ES-I3 (cell line): ENCODE data around the gene TNFSF8.

Experiments
- H3K36me3 ChIP-seq: 2 replicates; pipeline ENCODE4 v1.6.1; 2013; ENCODE audit warnings: mild to moderate bottlenecking, low read length, control low read depth, moderate library complexity; ENCODE audit not compliant: insufficient read depth
- H3K4me1 ChIP-seq: 2 replicates; pipeline ENCODE4 v1.6.1; 2013; ENCODE audit warnings: mild to moderate bottlenecking, control low read depth, low read length; ENCODE audit not compliant: insufficient read depth
- H3K9ac ChIP-seq: 2 replicates; pipeline ENCODE4 v1.6.1; 2013; ENCODE audit warnings: low read depth, mild to moderate bottlenecking, low read length, moderate library complexity
- H3K9me3 ChIP-seq: 2 replicates; pipeline ENCODE4 v1.6.1; 2013; ENCODE audit warnings: mild to moderate bottlenecking, low read length, moderate library complexity; ENCODE audit not compliant: control insufficient read depth, insufficient read depth

Gene TNFSF8

GRCh38 chr9:114906922-114907571 lies 23.3 kb downstream of the TNFSF8 start:
- H3K36me3 ChIP-seq, result no peaks in the 10 kb centered on the region
- no peak overlapping the region for H3K9ac ChIP-seq
- peaks cover 24% of the 10 kb centered on the region for H3K4me1 ChIP-seq
- H3K9me3 ChIP-seq, result no peaks in the 10 kb centered on the region

DNA sequence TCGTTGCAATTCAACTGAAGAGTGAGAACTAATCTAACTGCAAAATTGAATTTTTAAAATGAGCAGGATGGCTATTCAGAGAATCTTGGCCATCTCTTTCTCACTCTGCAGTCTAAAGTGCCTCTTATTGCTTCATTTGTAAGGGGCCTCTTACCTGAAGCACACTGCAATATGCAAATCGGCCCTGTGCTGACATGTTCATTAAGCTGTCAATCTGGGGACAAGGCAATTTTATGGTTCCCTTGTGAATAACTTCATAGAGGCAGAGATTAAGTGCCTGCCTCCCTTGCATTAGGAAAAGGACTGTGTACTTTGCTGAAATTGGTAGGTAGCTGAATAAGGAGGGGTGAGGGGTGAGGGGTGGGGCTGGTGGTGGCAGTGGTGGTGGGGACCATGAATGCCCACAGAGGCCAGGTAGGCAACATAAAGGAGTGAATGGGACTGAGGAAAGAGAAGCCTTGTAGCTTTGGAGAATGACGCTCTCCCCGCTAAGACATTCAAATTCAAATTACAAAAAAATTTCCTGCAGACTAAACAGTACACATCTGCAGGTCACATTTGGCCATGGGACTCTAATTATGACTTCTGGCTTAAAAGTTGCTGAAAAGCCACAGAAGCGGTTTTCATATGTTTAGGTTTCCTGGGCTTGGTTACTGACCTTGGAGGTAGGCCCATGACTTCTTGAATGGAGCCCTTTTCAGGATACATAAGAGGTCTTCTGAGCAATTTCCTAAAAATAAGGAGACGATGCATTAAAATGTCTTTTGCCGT lies 25.0 kb downstream of the TNFSF8 start:
- no peaks in the 10 kb centered on the region for H3K36me3 ChIP-seq
- H3K9me3 ChIP-seq, result no peaks in the 10 kb centered on the region
- peaks cover 24% of the 10 kb centered on the region for H3K4me1 ChIP-seq
- no peak overlapping the region for H3K9ac ChIP-seq

DNA sequence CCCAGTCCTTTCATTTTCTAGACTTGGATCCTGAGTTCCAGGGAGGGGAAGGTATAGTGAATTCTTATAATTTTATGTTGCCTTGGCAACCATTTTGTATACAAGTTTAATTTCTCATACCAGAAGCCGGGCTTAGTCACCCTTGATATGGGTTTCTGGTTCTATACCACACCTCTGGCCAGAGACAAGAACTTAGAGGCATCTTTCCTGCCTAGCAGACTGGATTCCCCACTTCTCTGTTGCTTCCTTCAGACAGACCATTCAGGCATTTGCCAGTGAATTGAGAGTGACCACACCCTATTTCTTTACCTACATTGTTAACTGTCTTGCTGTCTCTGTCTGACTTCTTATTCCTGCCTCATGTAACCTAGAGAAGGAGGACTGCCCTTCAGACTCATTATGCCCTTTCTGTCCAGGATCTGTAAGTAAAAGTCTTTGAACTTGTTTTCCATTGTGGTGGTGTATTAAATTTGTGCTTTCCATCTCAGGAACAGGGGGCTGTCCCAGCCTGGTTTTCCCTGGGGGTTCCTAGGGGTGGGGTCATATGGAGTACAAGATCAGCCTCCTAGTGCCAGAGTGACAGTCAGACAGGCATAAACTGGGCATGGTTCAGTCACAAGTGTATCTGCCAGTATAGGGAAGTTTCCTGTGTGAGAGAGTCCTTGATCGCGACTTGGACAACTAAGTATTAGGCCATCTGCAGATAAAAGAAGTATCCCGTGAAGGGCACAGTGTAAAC lies 27.4 kb downstream of the TNFSF8 start:
- Histone ChIP-seq H3K9ac (no peak overlapping the region), H3K9me3 (no peaks in the 10 kb centered on the region), H3K4me1 (peaks cover 17% of the 10 kb centered on the region), H3K36me3 (no peaks in the 10 kb centered on the region)

GRCh38 chr9:114900942-114901802 lies 29.2 kb downstream of the TNFSF8 start:
- no peak overlapping the region for H3K9ac ChIP-seq
- H3K36me3 ChIP-seq, result no peaks in the 10 kb centered on the region
- H3K9me3 ChIP-seq, result no peaks in the 10 kb centered on the region
- H3K4me1 ChIP-seq, result peaks cover 10% of the 10 kb centered on the region

DNA sequence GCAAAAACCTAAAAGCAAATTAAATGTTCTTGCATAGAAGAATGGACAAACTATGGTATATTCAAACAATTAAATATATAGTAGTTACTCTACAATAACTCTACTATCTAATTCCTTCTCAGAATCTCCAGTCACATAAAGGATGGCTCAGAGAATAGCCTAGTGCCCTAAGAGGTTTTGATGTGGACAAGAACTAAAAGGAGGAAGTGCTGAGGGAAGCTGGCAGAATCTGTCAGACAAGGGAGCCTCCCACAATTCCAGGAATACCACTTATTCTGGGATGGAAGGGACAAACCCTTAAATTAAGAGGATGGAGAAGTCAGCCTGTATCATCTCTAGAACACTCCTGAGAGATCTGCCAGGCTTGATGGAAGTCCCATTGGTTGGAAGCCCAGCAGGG lies 30.4 kb downstream of the TNFSF8 start:
- H3K9me3 ChIP-seq, result no peaks in the 10 kb centered on the region
- H3K4me1 ChIP-seq, result peaks cover 22% of the 10 kb centered on the region
- H3K9ac ChIP-seq, result no peak overlapping the region
- no peaks in the 10 kb centered on the region for H3K36me3 ChIP-seq

DNA sequence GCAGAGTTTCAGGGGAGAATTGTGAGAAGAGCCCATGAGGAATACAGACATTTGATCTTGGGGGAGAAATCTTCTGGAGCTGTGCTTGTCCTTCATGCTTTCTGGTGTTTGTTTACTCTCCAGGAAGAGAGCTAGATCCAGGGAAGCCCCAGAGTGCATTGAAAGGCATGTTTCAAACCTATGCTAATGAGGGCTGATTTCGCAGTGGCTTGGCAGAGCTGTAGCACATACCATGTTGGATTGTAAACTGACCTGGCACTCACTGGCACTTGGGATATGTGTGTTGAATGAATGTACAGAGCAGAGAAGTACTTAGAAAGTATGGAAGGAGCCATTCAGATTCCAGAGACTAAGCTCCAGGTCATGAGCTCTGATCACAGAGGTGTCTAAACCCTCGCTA lies 30.9 kb downstream of the TNFSF8 start:
- peaks cover 27% of the 10 kb centered on the region for H3K4me1 ChIP-seq
- H3K9ac ChIP-seq, result no peak overlapping the region
- no peaks in the 10 kb centered on the region for H3K36me3 ChIP-seq
- no peaks in the 10 kb centered on the region for H3K9me3 ChIP-seq

- no peaks in the 10 kb centered on the region for H3K36me3 ChIP-seq
- no peak overlapping the region for H3K9ac ChIP-seq
- peaks cover 33% of the 10 kb centered on the region for H3K4me1 ChIP-seq
- no peaks in the 10 kb centered on the region for H3K9me3 ChIP-seq
Measured at GRCh38 chr9:114898741-114899140, 31.6 kb downstream of the TNFSF8 start.

DNA sequence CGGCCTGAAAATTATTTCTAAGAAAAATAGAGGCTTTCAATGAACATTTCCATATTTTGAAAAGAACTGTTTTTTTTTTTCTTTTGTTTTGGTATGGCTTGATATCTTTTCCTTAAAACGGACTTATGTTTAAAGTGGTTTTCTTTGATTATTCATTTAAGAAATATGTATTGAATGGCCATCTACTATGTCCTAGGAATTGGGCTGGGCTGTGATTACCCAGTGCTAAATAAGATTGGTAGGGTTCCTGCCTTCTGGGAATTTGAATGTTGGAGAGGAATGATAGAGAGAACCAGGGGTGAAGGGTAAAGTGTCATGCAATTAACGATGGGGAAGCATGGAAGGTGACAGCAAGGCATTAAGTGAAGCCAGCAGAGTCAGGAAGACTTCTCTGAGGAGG lies 33.2 kb downstream of the TNFSF8 start:
- Histone ChIP-seq H3K4me1 (peaks cover 33% of the 10 kb centered on the region), H3K9ac (no peak overlapping the region), H3K9me3 (no peaks in the 10 kb centered on the region), H3K36me3 (no peaks in the 10 kb centered on the region)

DNA sequence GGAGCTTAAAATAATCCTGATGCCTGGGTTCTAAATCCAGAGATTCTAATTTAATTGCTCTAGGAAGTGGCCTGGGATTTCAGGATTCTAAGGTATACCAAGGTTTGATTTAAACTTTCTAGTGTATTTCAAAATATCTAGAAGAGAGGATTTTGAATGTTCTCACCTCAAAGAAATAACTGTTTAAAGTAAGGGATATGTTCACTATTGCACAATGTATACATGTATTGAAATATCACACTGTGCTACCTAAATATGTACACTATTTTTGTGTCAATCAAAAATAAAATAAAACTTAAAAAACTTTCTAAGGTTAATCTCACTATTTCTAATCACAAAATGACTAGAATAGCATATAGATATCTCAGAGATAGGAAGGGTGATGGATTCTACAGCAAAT lies 34.0 kb downstream of the TNFSF8 start:
- H3K4me1 ChIP-seq, result peaks cover 33% of the 10 kb centered on the region
- H3K9ac ChIP-seq, result no peak overlapping the region
- no peaks in the 10 kb centered on the region for H3K36me3 ChIP-seq

DNA sequence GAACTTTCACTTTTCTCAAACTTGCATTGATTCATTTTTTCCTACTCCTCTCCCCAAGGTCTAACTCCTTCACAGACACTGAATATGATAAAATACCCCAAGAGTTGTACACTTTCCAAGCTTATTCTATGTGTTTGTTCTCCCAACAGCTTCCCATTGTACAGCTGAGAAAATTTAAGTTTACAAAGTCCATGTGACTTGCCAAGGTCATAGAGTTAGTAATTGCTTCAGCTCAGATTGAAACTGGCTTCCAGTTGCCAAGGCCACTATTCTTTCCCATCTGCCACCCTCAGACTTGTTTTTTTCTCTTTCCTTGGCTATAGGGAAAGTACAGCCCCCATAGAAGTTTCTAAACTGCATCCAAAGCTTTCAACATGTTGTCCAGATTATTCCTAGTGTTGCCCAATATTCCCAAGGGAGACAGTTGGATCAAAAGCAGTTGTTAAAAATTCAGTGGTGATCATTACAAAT lies 34.8 kb downstream of the TNFSF8 start:
- H3K36me3 ChIP-seq, result no peaks in the 10 kb centered on the region
- H3K4me1 ChIP-seq, result peaks cover 33% of the 10 kb centered on the region
- no peak overlapping the region for H3K9ac ChIP-seq
- no peaks in the 10 kb centered on the region for H3K9me3 ChIP-seq

More for the DNA sequence above, 34.0 kb downstream of the TNFSF8 start:
- H3K9me3 ChIP-seq, result no peaks in the 10 kb centered on the region

GRCh38 chr9:114894609-114895433 lies 35.6 kb downstream of the TNFSF8 start:
- no peaks in the 10 kb centered on the region for H3K36me3 ChIP-seq
- H3K9me3 ChIP-seq, result no peaks in the 10 kb centered on the region
- H3K4me1 ChIP-seq, result peaks cover 33% of the 10 kb centered on the region
- H3K9ac ChIP-seq, result peak overlapping the region; percentile 5; the same call in 1 of the 2 replicates

DNA sequence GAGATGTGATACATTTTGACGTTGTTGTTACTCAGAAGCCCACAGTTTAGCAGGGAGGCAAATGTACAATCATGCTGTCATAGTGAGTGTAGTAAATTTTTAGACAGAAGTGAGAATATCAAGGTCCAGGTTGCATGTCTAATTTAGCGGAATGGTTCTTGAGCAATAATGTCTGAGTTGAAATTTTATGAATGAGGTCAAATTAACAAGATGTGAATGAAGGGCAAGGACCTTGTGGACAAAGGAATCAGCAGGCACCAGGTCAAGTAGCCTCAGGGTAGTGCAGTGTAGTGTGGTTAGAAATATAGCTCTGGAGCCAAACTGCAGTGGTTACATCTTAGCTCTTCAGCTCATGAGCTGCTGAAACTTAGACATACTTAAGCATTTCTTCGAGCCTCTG lies 36.2 kb downstream of the TNFSF8 start:
- Histone ChIP-seq H3K36me3 (no peaks in the 10 kb centered on the region), H3K9ac (no peak overlapping the region), H3K4me1 (peaks cover 28% of the 10 kb centered on the region), H3K9me3 (no peaks in the 10 kb centered on the region)

DNA sequence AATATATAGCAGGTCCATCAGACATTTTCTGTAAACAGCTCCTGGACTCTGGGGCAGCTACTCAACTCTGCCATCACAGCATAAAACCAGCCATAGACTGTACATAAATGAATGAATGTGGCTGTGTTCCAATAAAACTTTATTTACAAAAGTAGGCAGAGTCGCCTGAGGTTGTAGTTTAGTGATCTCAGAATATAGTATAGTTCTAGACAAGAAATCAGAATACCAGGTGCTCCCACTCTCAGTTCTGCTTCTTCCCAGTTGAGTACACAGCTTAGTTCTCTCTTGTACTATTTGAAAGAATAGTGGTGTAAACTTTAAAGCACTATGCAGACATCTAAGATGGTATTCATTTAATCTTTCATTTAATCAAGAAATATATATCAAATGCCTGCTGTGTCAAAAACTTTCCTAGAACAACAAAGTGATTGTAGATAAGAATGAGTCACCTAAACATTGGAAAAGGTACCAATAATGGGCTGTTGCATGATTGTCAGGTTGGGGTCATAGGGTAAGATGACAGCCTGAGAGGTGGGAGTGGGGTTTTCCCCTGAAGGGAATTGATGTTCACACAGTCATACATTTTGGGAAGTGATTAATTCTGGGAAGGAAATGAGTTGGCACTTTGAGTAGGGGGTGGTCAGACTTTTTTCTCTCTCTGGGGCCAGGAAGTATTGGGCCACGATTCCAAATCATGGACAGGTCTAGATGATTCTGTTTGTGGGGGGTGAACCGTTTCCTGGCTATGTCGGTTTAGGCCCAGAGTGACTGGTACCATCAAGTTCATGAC lies 37.0 kb downstream of the TNFSF8 start:
- H3K9me3 ChIP-seq, result no peaks in the 10 kb centered on the region
- no peaks in the 10 kb centered on the region for H3K36me3 ChIP-seq
- H3K9ac ChIP-seq, result no peak overlapping the region
- H3K4me1 ChIP-seq, result peaks cover 32% of the 10 kb centered on the region
